ENCODE results near the gene PMM1. TPM values are rescaled to one million over a fixed set of nuclear protein-coding genes. Genes with fewer than 3 reads are reported as not detected.
"Not testable (repeated sequence)": the region's sequence is repeated elsewhere in the genome, so short reads cannot be mapped to it uniquely, and the experiment has no call there.

Gene PMM1
- total RNA-seq, 1 donor from 2014 or later, result 4.4 TPM

DNA sequence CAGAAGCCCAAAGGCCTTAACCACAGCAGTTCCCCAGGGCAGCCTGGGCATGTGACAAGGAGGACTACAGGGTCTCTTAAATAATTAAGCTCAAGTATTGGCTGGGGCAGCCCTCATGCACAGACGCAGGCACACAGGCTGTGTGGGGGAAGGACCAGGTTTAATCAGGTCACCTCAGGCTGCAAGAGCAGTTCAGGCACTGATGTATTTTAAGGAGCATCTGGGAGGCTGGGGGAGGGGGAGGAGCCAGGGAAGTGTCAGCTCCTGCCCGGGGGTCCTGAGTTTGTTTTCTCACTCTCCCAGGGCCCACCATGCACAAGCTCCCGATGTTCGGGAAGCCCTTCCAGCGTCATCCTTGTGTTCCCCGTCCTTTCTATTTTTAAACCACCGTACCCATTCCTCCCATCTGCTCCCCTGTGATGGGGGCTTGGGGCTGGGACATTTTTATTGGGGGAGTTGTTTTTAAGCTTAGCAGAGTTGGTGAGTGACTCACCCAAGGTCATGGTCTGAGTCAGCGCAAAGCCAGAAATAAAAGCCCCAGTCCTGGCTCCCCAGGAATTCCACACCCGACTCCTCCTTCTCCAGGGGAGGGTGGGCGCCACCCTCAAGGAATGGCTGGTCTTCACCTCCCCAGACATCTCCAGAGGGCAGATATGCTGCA lies 26.5 kb downstream of the PMM1 start:
- no peak for DNase-seq (ENCODE audit: low read depth, low spot score)

DNA sequence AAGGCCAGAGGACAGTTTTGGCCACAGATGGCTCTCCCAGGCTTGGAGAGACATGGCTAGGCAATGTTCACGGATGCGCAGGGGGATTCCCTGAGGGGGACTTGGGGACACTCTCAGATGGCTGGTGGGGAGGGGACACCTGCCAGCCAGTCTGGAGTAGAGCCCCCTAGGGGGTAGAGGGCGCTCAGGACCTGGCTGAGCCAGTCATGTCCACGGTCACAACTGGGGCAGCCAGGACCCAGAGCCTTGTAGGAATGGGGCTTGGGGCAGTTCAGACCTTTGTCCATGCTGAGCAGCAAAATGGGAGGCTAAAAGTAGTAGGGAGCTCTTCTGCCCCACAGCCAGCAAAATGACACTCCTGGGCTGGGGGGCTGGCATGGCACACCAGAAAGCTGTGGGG lies 27.2 kb downstream of the PMM1 start:
- no peak for DNase-seq (ENCODE audit: low read depth, low spot score)

DNA sequence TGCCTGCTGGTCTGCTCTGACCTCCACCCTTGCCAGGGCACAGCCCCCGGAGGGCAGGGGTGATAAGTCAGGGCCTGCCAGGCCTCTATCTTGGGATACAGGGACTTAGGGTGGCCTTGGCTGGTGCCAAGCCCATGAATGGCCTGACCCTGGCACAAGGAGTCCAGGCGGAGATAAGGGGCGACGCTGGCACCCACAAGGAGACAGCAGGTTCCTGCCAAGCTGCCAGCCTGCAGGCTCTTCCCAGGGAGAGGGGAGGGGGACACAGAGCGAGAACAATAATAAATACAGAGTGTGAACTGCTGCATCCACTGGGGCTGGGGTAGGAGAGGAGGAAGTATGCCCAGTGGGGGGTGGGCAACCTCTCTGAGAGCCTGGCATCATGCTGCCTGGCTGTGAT lies 27.9 kb downstream of the PMM1 start:
- no peak for DNase-seq (ENCODE audit: low read depth, low spot score)

DNA sequence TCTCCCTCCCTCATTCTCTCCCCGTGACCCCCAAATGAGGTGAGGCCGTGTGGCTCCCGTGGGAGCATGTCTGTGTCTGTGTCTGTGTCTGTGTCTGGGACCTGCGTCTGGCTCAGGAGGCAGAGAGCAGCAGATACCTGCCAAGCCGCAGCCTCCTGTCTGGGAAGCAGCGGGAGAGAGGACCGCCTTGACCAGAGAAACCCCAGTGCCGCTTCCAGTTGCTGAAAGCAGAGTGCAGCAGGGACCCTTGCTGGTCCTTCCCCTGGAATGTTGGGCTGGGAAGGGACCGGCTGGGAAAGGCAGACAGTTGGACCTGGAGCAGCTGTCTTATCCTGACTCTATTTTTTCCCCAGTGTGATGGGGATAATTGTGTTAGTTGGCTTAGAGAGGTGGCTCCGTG lies 28.3 kb downstream of the PMM1 start:
- no peak for DNase-seq (ENCODE audit: low read depth, low spot score)

DNA sequence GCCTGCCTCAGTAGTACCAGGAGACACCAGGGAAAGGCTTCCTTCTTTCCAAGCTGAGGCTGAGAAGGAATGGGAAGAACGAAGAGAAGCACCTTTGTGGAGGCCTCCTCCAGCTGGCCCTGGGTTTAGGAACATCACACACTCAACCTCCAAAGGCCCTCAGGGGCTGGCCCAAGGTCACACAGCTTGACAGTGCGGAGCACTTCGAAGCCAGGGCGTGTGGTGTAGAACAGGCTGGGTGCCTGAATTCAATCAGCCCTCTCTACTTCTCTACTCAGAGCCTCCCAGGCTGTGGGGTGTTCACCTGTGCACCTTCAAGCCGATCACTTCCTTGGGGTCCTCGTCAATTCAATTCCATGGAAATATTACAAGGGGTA lies 29.6 kb downstream of the PMM1 start:
- no peak for DNase-seq (ENCODE audit: low read depth, low spot score)

DNA sequence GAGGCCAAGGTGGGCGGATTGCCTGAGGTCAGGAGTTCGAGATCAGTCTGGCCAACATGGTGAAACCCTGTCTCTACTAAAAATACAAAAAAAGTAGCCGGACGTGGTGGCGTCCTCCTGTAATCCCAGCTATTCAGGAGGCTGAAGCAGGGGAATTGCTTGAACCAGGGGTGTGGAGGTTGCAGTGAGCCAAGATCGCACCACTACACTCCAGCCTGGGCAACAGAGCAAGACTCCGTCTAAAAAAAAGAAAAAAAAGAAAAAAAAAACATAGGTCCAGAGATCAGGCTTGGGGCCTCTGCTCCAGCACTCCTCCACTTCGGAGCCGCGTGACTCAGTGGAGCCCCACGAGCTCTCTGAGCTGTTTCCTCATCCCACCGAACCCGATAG lies 31.4 kb downstream of the PMM1 start:
- not testable (repeated sequence) for DNase-seq (ENCODE audit: low read depth, low spot score)

DNA sequence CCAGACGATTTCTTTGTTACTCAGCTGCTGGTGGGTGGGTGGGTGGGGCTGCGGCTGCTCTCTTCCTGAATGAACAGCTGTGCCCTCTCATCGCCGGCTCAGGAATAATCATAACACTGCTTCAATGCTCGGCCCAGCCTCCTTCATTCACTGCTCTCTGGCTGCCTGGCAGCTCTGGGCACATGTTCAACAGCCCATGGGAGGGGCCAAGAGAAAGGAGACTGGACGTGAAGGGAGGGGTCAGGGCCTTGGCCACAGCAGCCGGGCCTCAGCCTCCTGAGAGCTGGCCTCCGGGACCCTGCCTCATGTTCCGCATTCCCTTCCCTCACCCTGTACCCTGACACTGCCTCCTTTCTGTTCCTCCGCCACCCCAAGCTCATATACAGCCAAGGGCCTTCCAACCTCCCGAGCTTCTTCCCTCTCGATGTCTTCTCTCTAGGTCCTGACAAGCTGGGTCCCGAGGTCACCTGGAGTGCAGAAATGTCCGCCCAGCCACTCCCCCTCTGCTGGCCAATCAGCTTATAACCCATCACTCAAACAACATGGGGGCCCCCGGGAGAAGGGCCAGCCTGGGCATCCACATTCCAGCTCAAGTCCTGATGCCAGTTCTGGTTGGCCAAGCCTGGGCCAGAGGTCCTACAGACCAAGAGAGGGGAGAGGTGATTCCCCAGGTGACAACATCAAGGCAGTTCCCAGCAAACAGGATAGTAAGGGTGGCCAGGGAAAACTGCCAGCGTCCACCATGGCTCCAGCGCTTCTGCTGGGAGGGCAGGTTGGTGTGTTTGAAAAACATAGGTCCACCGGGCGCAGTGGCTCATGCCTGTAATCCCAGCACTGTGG lies 32.0 kb downstream of the PMM1 start:
- DNase-seq (ENCODE audit: low read depth, low spot score), result peak; percentile 26

DNA sequence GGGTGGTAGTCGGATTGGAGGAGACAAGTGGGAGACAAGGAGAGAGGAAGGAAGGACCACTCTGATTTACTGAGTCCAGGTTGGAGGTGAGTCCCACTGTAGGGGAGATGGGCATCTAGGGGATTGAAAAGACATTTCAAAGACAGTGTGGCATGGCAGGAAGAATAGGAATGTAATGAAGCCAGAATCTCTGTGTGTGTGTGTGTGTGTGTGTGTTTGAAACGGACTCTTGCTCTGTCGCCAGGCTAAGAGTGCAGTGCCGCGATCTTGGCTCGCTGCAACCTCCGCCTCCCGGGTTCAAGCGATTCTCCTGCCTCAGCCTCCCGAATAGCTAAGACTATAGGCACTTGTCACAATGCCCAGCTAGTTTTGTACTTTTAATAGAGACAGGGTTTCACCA lies 33.1 kb downstream of the PMM1 start:
- no peak for DNase-seq (ENCODE audit: low read depth, low spot score)

DNA sequence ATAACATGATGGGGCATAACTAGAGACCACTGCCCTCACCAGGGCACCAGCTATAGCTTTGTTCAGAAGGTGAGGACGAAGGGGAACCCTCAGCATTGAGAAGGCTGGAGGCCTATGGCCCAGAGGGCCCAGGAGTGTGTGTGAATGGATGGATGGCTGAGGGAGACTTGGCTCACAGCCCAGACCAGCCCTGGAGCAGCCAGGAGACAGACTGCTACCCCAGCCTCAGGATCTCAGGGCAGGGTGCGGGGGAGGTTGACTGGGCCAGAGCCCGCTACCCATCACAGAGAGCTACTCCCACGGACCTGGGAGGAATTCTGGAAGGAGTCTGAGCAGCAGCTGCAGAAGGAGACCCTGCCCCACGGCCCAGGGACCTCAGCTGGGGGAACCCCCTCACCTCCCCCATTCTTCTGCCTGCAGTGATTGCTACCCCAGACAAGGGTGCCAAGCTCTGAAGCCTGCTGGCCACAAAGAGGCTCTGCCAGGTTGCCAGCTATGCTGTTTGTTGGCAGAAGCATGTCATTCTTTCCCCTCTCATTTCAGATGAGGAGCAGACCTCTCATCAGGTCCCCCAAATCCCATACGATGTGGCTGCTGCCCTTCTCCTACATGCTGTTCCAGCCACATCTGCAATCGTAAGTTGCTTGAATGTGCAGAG lies 34.2 kb downstream of the PMM1 start:
- DNase-seq (ENCODE audit: low read depth, low spot score), result no peak

DNA sequence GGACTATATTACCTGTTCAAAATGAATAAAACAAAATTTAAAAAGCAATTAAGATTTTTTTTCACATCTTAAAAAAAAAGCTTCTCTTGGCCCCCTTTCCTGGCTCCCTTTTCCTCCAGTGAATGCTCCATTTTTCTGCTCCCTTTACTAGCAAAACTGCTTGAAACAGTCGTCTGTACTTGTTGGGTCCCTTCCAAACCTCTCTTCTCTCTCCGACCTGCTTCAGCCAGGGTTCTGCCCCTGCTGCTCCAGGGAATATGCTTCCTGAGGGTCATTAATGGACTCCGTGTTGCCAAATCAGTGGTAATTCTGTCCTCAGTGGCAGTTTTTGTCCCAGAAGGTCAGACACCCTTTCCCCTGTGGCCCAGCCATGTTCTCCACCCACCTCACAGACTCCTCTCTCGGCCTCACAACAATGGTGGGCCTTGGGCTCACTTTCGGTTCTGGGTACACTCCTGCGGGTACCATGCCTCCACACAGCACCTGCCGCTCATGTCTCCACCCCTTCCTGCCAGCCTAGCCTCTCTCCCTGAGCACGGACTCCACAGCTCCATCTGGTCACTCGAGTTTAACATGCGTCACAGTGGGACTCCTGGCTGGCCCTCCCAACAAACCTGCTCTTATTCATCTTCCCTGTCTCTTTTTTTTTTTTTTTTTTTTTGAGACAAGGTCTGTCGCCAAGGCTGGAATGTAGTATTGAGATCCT lies 37.6 kb downstream of the PMM1 start:
- DNase-seq (ENCODE audit: low read depth, low spot score), result no peak

DNA sequence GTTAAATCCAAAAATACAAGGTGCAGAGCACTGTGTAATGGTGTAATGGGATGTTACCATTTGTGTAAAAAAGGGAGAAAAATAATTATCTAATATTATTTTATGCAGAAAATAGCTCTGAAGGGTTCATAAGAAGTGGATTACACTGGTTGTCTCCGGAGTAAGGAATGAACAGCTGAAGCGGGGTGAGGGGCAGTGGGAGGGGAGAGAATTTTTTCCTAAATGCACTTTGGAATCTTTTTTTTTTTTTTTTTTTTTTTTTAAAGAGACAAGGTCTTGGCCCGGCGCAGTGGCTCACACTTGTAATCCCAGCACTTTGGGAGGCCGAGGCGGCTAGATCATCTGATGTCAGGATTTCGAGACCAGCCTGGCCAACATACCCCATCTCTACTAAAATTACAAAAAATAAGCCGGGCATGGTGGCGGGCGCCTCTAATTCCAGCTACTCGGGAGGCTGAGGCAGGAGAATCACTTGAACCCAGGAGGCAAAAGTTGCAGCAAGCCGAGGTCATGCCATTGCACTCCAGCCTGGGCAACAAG lies 38.6 kb downstream of the PMM1 start:
- no peak for DNase-seq (ENCODE audit: low read depth, low spot score)

DNA sequence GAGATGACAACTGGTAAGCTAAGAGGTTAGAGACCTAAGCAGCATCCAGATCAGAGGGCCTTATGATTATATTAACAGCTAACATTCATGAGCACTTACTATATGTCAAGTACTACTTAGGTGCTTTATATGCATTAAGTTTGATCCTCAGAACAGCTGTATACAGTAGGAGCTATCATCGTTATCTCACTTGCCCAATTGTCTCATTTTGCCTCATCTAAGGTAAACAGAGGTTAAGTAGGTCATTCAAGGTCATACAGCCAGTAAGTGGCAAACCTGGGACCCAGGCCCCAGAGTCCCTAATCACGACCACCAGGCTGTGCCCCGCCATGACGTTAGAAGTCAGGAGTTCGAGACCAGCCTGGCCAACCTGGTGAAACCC lies 40.8 kb downstream of the PMM1 start:
- no peak for DNase-seq (ENCODE audit: low read depth, low spot score)

DNA sequence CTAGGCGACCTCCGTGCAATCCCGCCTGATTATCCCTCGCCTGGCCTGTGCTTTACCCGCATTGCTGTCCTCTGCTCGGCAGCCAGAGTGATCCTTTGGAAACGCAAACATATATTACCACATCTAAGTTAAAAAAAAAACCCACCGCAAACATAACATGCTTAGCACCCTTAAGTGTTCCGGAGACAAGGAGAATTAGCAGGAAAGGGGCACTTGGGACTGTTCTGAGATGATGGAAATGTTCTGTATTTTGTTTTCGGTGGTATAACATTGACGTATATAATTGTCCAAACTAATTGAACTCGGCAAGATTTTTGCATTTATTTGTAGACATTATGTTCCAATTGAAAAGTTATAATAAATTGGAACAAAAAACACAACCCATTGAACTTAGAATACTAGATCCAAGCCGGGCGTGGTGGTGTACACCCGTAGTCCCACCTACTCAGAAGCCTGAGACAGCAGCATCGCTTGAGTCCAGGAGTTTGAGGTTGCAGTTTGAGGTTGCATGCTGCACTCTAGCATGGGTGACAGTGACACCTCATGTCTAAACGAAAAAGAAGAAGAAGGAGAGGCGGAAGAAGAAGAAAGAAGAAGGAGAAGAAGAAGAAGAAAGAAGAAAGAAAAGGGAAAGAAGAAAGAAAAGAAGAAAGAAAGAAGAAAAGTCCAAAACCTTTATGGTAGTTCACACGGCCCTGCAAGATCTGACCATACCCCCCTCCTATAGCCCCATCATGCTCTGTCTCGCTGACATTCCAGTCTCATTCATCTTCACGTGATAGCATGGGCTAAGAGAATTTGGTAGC lies 44.8 kb downstream of the PMM1 start:
- DNase-seq (ENCODE audit: low read depth, low spot score), result no peak

DNA sequence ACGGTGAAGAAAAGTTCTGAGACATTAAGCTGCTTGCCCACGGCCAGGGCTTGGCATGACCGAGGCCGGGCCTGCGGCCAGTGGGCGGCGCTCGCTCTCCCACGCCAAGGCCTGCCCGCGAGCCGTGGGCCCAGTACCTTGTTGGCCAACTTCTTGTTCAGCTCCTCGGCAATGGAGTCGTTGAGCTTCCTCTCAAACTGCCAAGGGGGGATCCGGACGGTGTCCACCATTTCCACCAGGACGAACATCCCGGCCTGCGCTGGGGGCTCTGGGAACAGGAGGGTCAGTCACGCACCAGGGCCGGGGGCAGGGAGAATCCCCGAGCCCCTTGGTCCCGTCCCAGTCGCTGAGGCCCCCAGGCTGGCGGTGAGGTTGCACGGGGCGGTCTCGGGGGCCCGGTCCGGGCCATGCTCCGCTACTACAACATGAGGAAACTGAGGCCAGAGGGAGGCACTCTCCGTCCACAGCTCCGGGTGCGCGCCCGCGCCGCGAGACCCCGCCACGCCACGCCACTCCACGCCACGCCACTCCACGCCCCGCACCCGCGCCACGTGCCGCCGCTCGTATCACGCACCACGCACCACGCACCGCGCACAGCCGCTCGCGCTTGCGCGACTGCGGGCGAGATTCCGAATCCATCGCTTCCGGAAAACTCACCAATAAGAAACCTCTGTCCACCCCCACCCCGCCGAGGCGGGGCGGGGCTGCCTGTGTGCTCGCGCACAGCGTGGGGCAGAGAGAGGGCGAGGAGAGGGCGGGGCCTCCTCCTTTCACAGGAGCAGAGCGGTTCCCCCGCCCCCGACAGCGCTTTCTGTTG lies 45.6 kb downstream of the PMM1 start, which contains the start of gene POLR3H:
TSS of gene POLR3H (minus strand) at position 617 of the 817 bp plus-strand sequence. CDS start at position 248, 369 bp downstream.
- peak; percentile 87 for DNase-seq (ENCODE audit: low read depth, low spot score)

DNA sequence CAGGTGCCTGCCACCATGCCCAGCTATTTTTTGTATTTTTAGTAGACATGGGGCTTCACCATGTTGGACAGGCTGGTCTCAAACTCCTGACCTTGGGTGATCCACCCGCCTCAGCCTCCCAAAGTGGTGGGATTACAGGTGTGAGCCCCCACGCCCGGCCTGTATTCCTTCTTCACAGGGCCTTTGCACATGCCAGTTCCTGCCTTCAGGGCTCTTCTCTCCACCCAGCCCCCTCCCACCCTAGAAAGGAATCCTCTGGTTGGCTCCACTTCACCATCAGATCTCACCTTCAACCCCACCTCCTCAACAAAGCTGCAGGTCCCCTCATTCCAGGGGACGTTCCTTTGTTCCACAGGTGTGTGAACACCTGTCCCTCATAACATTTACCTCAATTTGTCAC lies 47.4 kb downstream of the PMM1 start:
- no peak for DNase-seq (ENCODE audit: low read depth, low spot score)

DNA sequence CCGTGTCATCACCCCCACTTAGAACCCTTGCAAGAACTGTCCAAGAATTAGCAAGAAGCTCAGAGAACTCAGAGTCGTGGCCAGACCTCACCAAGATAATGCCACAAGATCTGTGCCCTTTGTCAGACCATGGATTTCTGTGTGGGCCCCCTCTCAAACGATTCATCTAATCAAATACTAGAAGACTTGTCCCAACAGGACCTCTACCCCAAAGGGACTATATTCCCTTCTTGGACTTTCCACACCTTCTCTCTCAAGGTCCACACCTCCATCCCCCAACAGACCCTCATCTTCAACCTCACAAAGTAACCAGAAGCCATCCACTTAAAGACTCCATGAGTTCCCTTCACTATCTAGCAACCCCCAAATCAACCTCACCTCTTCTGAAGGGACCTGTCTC lies 48.2 kb downstream of the PMM1 start:
- DNase-seq (ENCODE audit: low read depth, low spot score), result no peak

DNA sequence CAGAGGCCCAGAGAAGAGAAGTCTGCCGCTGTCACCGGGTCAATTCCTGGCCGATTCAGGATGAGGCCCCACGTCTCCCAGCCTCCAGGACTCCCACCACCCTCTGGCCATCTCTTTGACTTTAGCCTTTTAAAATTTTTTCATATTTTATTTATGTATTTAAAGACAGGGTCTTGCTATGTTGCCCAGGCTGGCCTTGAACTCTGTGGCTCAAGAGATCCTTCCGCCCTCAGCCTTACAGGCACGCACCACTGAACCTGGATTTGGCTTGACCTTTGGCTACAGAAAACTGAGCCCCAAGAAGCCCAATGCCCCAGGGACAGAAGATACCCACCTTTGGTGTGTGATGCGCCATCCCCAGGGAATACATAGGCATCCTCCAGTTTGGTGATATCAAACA lies 49.3 kb downstream of the PMM1 start:
- DNase-seq (ENCODE audit: low read depth, low spot score), result no peak

DNA sequence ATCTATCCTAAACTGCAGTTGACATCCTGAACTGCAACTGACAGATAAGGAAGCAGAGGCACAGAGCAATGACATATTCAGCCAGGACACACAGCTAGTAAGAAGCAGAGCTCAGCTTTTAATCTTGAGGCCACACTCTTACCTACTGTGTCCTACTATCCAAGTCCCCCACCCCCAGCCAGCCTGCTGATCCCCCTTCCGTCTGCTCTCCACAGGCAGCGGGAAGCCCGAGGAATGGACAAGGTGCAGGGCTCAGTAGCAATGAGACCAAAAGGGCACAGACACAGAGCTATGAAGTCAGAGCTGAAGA lies 49.7 kb downstream of the PMM1 start:
- no peak for DNase-seq (ENCODE audit: low read depth, low spot score)

DNA sequence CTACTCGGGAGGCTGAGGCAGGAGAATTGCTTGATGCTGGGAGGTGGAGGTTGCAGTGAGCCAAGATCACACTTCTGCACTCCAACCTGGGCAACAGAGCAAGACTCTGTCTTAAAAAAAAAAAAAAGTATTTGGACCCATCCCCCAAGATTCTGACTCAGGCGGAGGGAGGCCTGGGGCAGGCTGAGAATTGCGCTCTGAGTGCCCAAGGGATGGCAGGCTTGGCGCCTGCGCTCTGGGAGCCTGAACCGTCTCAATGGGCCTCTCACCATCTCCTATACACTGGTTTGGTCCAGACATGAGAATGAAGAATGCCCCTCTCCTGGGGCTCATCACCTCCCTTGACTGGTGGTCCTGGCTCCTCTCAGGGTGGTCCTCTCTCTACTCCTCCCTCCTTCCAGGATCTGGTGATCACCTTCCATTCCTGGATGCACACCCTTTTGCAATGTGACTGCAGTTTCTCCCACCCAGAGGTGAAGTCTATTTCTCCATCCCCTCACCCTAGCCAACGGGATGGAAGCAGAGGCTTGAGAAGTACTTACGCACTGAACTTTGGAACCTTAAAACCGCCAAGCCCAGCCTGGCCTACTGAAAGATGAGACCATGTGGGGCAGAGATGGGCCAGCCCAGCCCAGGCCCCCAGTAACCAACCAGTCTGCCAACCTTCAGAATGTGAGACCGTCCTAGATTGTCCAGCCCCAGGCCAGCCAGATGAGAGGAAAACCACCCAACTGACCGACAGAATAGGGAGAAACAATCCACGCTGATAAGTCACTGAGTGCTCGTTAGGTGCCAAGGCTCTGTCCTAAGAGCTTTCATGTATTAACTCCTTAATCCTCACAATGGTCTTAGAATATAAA lies 50.3 kb downstream of the PMM1 start:
- DNase-seq (ENCODE audit: low read depth, low spot score), result no peak

Data from pulmonary artery endothelial cell (primary cell).